ENCODE results near the gene RBM23. TPM values are rescaled to one million over a fixed set of nuclear protein-coding genes. Genes with fewer than 3 reads are reported as not detected.

The RBM23 gene
- total RNA-seq, 2 donors from 2014 or later, result 170 to 463 TPM

DNA sequence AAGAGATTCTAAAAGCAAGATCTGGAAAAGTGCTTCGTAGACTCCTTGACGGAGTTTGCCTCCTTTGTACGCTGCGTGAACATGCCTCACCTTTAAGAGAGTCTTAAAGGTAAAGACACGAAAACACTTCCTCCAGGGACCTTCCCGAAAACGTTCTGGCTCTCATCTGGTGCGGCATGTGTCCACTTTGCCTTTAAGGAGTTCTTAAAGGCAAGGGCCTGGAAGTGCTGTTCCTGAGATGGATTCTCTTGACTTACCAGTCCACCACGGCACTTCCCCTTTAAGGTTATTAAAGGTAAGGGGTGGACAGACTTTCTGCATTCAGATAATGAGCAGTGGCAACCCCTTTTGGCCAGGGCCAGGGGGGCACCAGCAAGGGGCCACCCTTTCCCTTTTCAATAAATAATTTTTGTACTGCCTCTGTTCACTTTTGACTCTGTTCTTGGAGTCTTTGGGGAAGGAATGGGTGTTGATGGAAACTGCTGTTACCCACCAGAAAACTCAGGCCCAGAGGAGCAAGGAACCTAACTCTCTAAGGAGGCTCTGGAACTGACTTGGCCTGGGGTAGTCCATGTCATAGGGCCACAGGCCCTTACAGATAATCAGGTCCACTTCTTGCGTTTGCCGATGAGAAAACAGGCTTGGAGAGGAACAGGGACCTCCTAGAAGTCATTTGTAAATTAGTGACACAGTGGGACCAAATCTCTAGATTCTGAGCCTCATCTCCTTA is 31.5 kb downstream of the RBM23 start:
- Histone ChIP-seq H3K9me3 (no peaks in the 10 kb centered on the region), H3K27ac (peak overlapping the region; percentile 72 to 75), H3K27me3 (replicated peaks; ENCODE audit: insufficient read depth) (no peaks in the 10 kb centered on the region), H3K4me1 (replicated peaks) (no peaks in the 10 kb centered on the region), H3K4me3 (peak overlapping the region; percentile 41 to 45), H3K36me3 (no peaks in the 10 kb centered on the region)
- intact Hi-C loops (cut with DNase I), result no loop called here
- WGBS, result 16% methylated on average over 11 of the region's 11 CpGs
- DNase-seq (ENCODE audit: low spot score), result peak; percentile 82
- TF ChIP-seq CTCF (IDR thresholded peaks at IDR 0.05), result peak in 1 of 4 experiments; percentile 1
- TF ChIP-seq POLR2A (IDR thresholded peaks at IDR 0.05), result no peak
- TF ChIP-seq POLR2AphosphoS5 (IDR thresholded peaks at IDR 0.05), result peak; percentile 82

DNA sequence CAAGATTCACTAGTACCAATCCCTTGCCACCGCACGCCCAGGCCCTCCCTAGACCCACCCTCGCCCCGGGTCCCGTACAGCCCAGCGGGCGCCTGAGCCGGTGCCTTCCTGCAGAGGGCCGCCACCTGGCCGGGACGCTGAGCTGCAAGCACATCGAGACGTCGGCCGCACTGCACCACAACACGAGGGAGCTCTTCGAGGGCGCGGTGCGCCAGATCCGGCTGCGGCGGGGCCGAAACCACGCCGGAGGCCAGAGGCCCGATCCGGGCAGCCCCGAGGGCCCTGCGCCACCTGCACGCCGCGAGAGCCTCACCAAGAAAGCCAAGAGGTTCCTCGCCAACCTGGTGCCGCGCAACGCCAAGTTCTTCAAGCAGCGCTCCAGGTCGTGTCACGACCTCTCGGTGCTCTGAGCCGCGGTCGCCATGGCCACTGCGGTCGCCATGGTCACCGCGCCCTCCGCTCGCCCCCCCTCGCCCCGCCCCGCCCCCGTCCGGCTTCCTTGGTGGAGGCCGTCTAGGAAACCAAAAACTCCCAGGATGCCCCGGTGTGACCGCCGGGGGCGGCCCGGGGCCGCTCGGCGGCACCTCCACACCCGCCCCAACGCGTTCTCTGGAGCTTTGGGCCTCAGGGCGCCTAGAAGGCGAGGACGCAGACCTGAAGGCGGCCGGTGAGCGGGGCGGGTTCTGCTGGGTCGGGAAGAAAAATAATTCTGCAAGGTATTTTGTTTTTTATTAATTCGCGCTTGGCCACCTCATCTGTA is 32.3 kb downstream of the RBM23 start:
- H3K36me3 ChIP-seq, result no peaks in the 10 kb centered on the region
- H3K9me3 ChIP-seq, result no peaks in the 10 kb centered on the region
- H3K27ac ChIP-seq, result peak overlapping the region; percentile 72 to 75
- H3K4me1 ChIP-seq (replicated peaks), result no peaks in the 10 kb centered on the region
- H3K27me3 ChIP-seq (replicated peaks; ENCODE audit: insufficient read depth), result no peaks in the 10 kb centered on the region
- 3% methylated on average over 75 of the region's 77 CpGs for WGBS
- intact Hi-C loops (cut with DNase I), result no loop called here
- TF ChIP-seq CTCF (IDR thresholded peaks at IDR 0.05) (peak in 2 of 4 experiments; percentile 4 to 21), POLR2A (IDR thresholded peaks at IDR 0.05) (peak; percentile 47), POLR2AphosphoS5 (IDR thresholded peaks at IDR 0.05) (no peak)
- peak; percentile 64 for DNase-seq (ENCODE audit: low spot score)
- H3K4me3 ChIP-seq, result peak overlapping the region; percentile 41 to 45

GRCh38 chr14:22885975-22886374 is 33.0 kb downstream of the RBM23 start:
- Histone ChIP-seq H3K27ac (peak overlapping the region in 1 of 2 donors; percentile 75), H3K4me3 (peak overlapping the region in 1 of 2 donors; percentile 41), H3K4me1 (replicated peaks) (no peaks in the 10 kb centered on the region), H3K27me3 (replicated peaks; ENCODE audit: insufficient read depth) (no peaks in the 10 kb centered on the region), H3K9me3 (no peaks in the 10 kb centered on the region), H3K36me3 (no peaks in the 10 kb centered on the region)
- DNase-seq (ENCODE audit: low spot score), result no peak
- intact Hi-C loops (cut with DNase I), result no loop called here
- 87% methylated on average over 21 of the region's 21 CpGs for WGBS
- TF ChIP-seq POLR2AphosphoS5 (IDR thresholded peaks at IDR 0.05), result no peak
- TF ChIP-seq POLR2A (IDR thresholded peaks at IDR 0.05), result no peak

GRCh38 chr14:22884738-22885523 is 34.0 kb downstream of the RBM23 start:
- WGBS, result 90% methylated on average over 9 of the region's 11 CpGs
- intact Hi-C loops (cut with DNase I), result no loop called here
- Histone ChIP-seq H3K36me3 (no peaks in the 10 kb centered on the region), H3K9me3 (no peaks in the 10 kb centered on the region), H3K27me3 (replicated peaks; ENCODE audit: insufficient read depth) (no peaks in the 10 kb centered on the region), H3K27ac (no peak overlapping the region), H3K4me1 (replicated peaks) (no peaks in the 10 kb centered on the region), H3K4me3 (no peak overlapping the region)
- DNase-seq (ENCODE audit: low spot score), result no peak
- TF ChIP-seq CTCF (IDR thresholded peaks at IDR 0.05) (no peak), POLR2AphosphoS5 (IDR thresholded peaks at IDR 0.05) (no peak), POLR2A (IDR thresholded peaks at IDR 0.05) (no peak)

All from prostate gland (tissue), 2 donors.